ENCODE data around the gene SSH3.

DNA sequence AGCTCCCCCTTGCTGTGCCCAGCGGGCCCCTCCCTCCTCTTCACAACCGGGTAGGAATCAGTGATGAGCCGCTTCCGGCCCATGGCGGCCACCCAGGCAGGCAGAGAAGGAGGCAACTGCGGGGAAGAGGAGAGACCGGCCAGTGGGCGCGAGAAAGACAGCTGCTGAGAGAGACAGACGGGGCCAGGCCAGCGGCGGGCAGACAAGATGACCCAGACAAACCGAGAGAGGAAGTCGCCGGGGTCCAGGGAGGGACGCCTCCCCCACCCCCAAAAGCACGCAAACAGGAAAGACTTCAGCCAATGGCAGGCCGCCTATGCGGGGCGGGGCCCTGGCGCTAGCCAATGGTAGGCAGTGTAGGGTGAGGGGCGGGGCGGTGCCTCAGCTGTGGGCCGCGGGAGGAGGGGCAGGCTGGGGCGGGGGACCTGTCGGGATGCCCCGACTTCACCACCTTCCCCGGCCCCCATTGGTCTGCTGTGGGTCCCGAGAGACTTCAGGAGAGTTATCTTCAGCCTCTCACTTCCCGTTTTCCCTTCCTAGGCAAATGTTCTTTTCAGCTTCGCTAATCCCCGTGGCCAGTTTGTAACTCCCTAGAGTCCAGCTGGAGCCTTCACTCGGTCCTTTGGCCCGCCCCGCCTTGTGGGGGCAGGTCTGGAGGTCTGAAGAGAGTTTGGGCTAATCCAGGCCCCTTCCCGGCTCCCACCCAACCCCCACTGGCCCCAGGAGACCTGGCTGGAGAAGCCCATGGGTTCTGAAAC, 50.2 kb downstream of the SSH3 start, which contains the start of gene POLD4:
- TF ChIP-seq POLR2A (IDR thresholded peaks at IDR 0.05) (peak; percentile 66 to 88), CTCF (IDR thresholded peaks at IDR 0.05) (peak in 3 of 4 experiments; percentile 2 to 9 (median 5))
